ENCODE data around the gene OPN1MW. TPM values are rescaled to one million over a fixed set of nuclear protein-coding genes. Genes with fewer than 3 reads are reported as not detected.
"Not testable (repeated sequence)": the region's sequence is repeated elsewhere in the genome, so short reads cannot be mapped to it uniquely, and the experiment has no call there.

The OPN1MW gene
- total RNA-seq (2013; cell fraction: nucleolus; rRNA removed) = not detected in 2 replicates
- total RNA-seq (2014; rRNA removed) = not detected in 2 replicates
- not detected in 2 replicates for total RNA-seq (2014; rRNA removed; fragmentation: Illumina TruSeq; extraction: Trizol)
- total RNA-seq (2021) = not detected in 2 replicates
- not detected for polyA plus RNA-seq (2011; ENCODE audit: low read depth)
- polyA plus RNA-seq (2011; rRNA removed) = not detected in 2 replicates
- polyA plus RNA-seq (2011; cell fraction: cytosol; rRNA removed) = not detected in 2 replicates
- not detected in 2 replicates for polyA plus RNA-seq (2011; cell fraction: nucleus; rRNA removed)
- polyA plus RNA-seq (2012) = not detected in 2 replicates
- not detected in 2 replicates for polyA plus RNA-seq (2014; fragmentation: Illumina TruSeq; extraction: Trizol)
- polyA plus RNA-seq (2014; fragmentation: Nextera tagmentation; extraction: Ambion mirVana) = not detected
- not detected in 2 replicates for polyA plus RNA-seq (2014; rRNA removed)
- not detected for polyA plus RNA-seq (2016; fragmentation: Nextera tagmentation; extraction: Ambion mirVana)
- polyA minus RNA-seq (2011; rRNA and poly(A)+ RNA removed) = not detected in 2 replicates
- polyA minus RNA-seq (2011; cell fraction: cytosol; rRNA and poly(A)+ RNA removed) = not detected in 2 replicates
- not detected in 2 replicates for polyA minus RNA-seq (2011; cell fraction: nucleus; rRNA and poly(A)+ RNA removed)
- not detected for Bru-seq, nascent RNA
- BruChase-seq, experiment 1, labeled RNA remaining after a 6-hour chase = not detected
- not detected for BruChase-seq, experiment 2, labeled RNA remaining after a 2-hour chase
- long read RNA-seq, experiment 1 = 0 reads
- long read RNA-seq, experiment 2 = 0 reads

DNA sequence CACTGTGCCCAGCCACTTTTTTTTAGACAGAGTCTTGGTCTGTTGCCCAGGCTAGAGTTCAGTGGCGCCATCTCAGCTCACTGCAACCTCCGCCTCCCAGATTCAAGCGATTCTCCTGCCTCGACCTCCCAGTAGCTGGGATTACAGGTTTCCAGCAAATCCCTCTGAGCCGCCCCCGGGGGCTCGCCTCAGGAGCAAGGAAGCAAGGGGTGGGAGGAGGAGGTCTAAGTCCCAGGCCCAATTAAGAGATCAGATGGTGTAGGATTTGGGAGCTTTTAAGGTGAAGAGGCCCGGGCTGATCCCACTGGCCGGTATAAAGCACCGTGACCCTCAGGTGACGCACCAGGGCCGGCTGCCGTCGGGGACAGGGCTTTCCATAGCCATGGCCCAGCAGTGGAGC, at the start of gene OPN1MW:
Gene OPN1MW (plus strand): TSS at position 301 of the 400 bp plus-strand sequence. CDS start 82 bp downstream, at position 383.
- POLR2A ChIA-PET; BruUV-seq (replicated peaks); RAD21 ChIA-PET (ENCODE audit: unreplicated experiment); DNase-seq (ENCODE audit: low read depth, low spot score); H3K4me3 ChIP-seq; in situ Hi-C loops (cut with MboI); H3K4me1 ChIP-seq (ENCODE audit: control insufficient read depth, insufficient read depth, low read length); H4K20me1 ChIP-seq (ENCODE audit: control insufficient read depth, insufficient read depth); H3K27me3 ChIP-seq (replicated peaks in 1 of 2; ENCODE audit: control insufficient read depth in 2 of 2, insufficient read depth in 2 of 2, low read length in 1 of 2); H3K79me2 ChIP-seq (ENCODE audit: control insufficient read depth, insufficient read depth, low read length); SMC1A ChIA-PET (ENCODE audit: uncharacterized antibody, unreplicated experiment); CTCF ChIA-PET; intact Hi-C loops (cut with micrococcal nuclease; ENCODE audit: unreplicated experiment); H2AFZ ChIP-seq (ENCODE audit: control insufficient read depth, low read depth, low read length); H3K9me3 ChIP-seq (replicated peaks; ENCODE audit: control insufficient read depth, insufficient read depth, low read length); ATAC-seq; H3K27ac ChIP-seq (ENCODE audit: control insufficient read depth, insufficient read depth); H3K4me2 ChIP-seq (ENCODE audit: control insufficient read depth, insufficient read depth); H3K36me3 ChIP-seq (ENCODE audit: control insufficient read depth in 2 of 2, insufficient read depth in 2 of 2, low read length in 1 of 2); FAIRE-seq; H3K9ac ChIP-seq (ENCODE audit: control insufficient read depth, insufficient read depth, low read length): not testable (repeated sequence)
- WGBS (ENCODE audit: insufficient coverage, insufficient replicate concordance, low lambda C conversion rate, missing lambda C conversion rate) = no CpG with 5 or more reads among the region's 14 CpGs

DNA sequence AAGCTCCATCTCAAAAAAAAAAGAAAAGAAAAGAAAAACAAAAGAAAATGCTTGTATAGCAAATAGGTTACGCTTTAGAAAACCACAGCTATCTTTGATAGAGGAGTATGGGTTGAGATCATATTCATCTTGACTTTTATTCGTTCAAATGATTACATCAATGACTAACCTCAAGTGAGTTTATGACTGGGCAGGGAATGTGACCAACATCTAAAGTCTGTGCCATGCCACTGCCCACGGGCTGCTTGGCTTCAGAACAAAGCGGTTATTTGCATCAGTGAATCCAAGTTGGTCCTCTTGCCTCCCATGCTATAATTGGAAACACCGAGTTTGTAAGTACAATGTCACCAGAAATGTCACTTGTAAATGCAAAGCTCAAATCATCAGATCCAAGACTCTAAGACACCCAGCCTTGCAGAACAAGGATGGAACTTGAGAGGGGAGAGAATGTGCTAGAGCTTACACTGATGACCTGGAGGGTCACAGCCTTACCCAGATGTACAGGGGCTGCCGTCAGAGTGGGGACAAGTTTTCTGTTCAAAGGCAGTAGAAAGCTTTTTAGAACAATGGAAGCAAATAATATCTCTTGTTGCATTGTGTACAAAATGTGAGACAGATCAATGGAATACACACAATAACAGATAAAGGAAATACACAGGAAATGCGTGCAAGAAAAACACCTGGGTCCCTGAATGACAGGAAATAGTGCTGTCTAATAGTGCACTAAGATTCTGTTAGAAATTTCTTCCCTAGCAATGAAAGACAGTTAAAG, 46.8 kb upstream of the OPN1MW start:
- CTCF ChIA-PET = interaction anchor here (0.9 to 4.4 kb wide), 3 partner anchors 122 to 398 kb away, joined by 3 to 17 read pairs (median 4); no protein-coding TSS in a partner anchor
- TF ChIP-seq, protein P1, sequence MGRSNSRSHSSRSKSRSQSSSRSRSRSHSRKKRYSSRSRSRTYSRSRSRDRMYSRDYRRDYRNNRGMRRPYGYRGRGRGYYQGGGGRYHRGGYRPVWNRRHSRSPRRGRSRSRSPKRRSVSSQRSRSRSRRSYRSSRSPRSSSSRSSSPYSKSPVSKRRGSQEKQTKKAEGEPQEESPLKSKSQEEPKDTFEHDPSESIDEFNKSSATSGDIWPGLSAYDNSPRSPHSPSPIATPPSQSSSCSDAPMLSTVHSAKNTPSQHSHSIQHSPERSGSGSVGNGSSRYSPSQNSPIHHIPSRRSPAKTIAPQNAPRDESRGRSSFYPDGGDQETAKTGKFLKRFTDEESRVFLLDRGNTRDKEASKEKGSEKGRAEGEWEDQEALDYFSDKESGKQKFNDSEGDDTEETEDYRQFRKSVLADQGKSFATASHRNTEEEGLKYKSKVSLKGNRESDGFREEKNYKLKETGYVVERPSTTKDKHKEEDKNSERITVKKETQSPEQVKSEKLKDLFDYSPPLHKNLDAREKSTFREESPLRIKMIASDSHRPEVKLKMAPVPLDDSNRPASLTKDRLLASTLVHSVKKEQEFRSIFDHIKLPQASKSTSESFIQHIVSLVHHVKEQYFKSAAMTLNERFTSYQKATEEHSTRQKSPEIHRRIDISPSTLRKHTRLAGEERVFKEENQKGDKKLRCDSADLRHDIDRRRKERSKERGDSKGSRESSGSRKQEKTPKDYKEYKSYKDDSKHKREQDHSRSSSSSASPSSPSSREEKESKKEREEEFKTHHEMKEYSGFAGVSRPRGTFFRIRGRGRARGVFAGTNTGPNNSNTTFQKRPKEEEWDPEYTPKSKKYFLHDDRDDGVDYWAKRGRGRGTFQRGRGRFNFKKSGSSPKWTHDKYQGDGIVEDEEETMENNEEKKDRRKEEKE (IDR thresholded peaks at IDR 0.05) = no peak
- TF ChIP-seq TAF1 (IDR thresholded peaks at IDR 0.05; ENCODE audit: borderline replicate concordance, low read depth, low read length) (no peak), SUZ12 (IDR thresholded peaks at IDR 0.05; ENCODE audit: unreplicated experiment) (no peak), SMC3 (IDR thresholded peaks at IDR 0.05; ENCODE audit: borderline replicate concordance, low read length) (no peak), RELA (IDR thresholded peaks at IDR 0.05; ENCODE audit: borderline replicate concordance, partially characterized antibody) (no peak), BACH1 (IDR thresholded peaks at IDR 0.05; ENCODE audit: borderline replicate concordance) (no peak)
- TF ChIP-seq, protein P2, sequence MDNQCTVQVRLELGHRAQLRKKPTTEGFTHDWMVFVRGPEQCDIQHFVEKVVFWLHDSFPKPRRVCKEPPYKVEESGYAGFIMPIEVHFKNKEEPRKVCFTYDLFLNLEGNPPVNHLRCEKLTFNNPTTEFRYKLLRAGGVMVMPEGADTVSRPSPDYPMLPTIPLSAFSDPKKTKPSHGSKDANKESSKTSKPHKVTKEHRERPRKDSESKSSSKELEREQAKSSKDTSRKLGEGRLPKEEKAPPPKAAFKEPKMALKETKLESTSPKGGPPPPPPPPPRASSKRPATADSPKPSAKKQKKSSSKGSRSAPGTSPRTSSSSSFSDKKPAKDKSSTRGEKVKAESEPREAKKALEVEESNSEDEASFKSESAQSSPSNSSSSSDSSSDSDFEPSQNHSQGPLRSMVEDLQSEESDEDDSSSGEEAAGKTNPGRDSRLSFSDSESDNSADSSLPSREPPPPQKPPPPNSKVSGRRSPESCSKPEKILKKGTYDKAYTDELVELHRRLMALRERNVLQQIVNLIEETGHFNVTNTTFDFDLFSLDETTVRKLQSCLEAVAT (IDR thresholded peaks at IDR 0.05) = no peak
- POLR2A ChIA-PET = no interaction called here
- Histone ChIP-seq H3K4me2 (ENCODE audit: control insufficient read depth, insufficient read depth) (no peak overlapping the region), H3K36me3 (ENCODE audit: control insufficient read depth in 2 of 2, insufficient read depth in 2 of 2, low read length in 1 of 2) (no peaks in the 10 kb centered on the region), H3K27ac (ENCODE audit: control insufficient read depth, insufficient read depth) (no peak overlapping the region), H2AFZ (ENCODE audit: control insufficient read depth, low read depth, low read length) (no peak overlapping the region), H3K4me3 (no peak overlapping the region), H3K9me3 (replicated peaks; ENCODE audit: control insufficient read depth, insufficient read depth, low read length) (no peaks in the 10 kb centered on the region; the same call in 2 of the 3 replicates), H3K27me3 (replicated peaks in 1 of 2; ENCODE audit: control insufficient read depth in 2 of 2, insufficient read depth in 2 of 2, low read length in 1 of 2) (no peaks in the 10 kb centered on the region; a peak in 1 of 4 replicates), H3K9ac (ENCODE audit: control insufficient read depth, insufficient read depth, low read length) (no peak overlapping the region), H3K4me1 (ENCODE audit: control insufficient read depth, insufficient read depth, low read length) (no peaks in the 10 kb centered on the region), H3K79me2 (ENCODE audit: control insufficient read depth, insufficient read depth, low read length) (no peaks in the 10 kb centered on the region), H4K20me1 (ENCODE audit: control insufficient read depth, insufficient read depth) (no peaks in the 10 kb centered on the region)
- SMC1A ChIA-PET (ENCODE audit: uncharacterized antibody, unreplicated experiment) = interaction anchor here (0.7 to 0.9 kb wide), 2 partner anchors 163 to 173 kb away, joined by 3 to 4 read pairs; no protein-coding TSS in a partner anchor
- intact Hi-C loops (cut with micrococcal nuclease; ENCODE audit: unreplicated experiment) = no loop called here
- no TSS peak for BruUV-seq (replicated peaks)
- in situ Hi-C loops (cut with MboI) = loop anchor here (25.0 kb wide), 3 partner anchors 177 to 1277 kb away; partner anchors contain the start of genes G6PD and IKBKG
- FAIRE-seq (no peak), DNase-seq (ENCODE audit: low read depth, low spot score) (no peak), ATAC-seq (no peak)
- WGBS (ENCODE audit: insufficient coverage, insufficient replicate concordance, low lambda C conversion rate, missing lambda C conversion rate) = 21% methylated on average over 7 of the region's 7 CpGs
- RAD21 ChIA-PET (ENCODE audit: unreplicated experiment) = interaction anchor here (1.5 kb wide), 1 partner anchor 173 kb away, joined by 4 read pairs; no protein-coding TSS in a partner anchor

All from GM12878 (cell line).